Hippocampal formation (tissue), 2 donors: ENCODE results near the gene MYZAP.

Experiments
- DNase-seq, 2 donors: peaks; one replicate each; lab custom pipeline; 2025; lab: John Stamatoyannopoulos, UW

The MYZAP gene, protein sequence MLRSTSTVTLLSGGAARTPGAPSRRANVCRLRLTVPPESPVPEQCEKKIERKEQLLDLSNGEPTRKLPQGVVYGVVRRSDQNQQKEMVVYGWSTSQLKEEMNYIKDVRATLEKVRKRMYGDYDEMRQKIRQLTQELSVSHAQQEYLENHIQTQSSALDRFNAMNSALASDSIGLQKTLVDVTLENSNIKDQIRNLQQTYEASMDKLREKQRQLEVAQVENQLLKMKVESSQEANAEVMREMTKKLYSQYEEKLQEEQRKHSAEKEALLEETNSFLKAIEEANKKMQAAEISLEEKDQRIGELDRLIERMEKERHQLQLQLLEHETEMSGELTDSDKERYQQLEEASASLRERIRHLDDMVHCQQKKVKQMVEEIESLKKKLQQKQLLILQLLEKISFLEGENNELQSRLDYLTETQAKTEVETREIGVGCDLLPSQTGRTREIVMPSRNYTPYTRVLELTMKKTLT

DNA sequence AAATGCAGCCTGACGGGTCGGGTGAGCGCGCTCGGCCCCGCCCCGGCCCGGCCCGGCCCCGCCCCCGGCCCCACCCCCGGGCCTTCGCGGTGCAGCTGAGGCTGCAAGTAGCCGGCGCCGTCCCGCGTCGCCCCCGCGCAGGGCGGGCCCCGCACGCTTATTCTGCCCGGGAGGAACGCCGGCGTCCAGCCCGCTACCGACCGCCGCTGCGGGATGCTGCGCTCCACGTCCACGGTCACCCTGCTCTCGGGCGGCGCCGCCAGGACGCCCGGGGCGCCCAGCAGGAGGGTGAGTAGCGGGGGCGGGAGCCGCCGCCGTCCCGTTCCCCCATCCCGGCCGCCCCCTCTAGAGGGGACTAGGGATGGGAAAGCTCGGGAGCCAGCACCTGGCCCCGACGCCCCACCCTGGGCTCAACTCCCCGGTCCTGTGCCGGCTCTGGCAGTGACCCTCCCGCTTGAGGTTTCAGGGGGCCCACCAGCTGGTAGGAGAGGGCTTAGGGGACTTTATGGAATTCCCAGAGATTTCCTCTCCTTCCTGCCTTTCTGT lies at the start of gene MYZAP:
MYZAP (plus strand) TSS at position 83 of the 546 bp plus-strand sequence; CDS start at position 214, 131 bp downstream.
- DNase-seq = no peak

DNA sequence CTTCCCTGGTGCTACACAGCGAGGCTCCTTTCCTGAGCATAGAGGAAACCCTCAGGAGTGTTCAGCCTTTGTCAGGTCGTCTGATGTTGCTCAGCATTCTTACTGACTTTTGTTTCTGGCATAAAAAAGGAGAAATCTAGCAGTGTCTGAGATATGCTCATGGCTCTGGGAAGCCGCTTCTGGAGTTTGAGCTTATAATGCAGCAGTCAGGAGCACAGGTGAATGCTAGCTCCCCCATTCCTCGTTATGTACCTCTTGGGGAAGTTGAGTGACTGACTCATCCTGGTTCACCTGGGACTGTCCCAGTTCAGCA lies 49.2 kb upstream of the MYZAP start:
- DNase-seq = no peak

DNA sequence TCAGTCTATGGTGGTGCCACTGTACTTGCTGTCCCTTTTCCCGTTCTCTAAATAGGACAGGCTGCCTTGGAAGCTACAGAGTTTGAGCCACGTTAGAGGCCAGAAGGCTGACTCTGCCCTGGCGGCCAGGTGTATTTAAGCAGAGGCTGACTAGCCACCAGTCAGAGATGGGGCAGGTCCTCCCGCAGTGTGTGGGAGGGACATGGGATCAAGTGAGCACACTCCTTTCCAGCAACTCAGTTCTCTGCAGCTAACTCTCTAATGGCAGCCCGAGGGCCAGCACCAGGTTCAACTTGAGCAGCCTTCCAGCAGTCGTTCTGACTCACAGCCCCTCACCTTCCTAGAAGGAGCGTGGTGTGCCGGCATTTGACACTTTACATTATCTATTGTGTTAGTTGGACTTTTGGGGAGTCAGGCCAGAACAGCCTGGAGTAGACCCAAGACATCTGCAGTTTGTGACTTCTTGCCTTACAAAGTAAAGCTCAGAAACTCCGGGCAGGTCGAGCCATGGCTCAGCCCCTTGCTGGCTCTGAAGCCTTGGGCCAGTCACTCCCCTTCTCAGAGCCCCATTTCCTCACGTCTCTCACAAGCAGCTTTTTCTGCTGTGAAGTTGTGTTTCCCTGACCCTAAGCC lies 46.7 kb upstream of the MYZAP start:
- no peak for DNase-seq

DNA sequence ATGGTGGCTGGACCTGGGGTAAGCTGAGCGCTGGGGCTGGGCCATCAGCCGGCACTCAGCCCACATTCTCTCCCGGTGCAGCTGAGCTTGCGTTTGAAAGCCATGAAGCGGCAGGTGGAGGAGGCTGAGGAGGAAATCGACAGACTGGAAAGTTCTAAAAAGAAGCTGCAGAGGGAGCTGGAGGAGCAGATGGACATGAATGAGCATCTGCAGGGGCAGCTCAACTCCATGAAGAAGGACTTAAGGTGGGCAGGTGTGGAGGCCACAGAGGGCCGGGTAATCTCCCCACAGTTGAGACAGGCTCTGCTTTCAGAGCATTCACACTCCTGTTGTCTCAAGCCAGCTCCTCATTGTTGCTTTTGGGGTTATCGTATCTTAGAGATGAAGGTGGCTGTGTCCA lies 45.7 kb upstream of the MYZAP start:
- no peak for DNase-seq

DNA sequence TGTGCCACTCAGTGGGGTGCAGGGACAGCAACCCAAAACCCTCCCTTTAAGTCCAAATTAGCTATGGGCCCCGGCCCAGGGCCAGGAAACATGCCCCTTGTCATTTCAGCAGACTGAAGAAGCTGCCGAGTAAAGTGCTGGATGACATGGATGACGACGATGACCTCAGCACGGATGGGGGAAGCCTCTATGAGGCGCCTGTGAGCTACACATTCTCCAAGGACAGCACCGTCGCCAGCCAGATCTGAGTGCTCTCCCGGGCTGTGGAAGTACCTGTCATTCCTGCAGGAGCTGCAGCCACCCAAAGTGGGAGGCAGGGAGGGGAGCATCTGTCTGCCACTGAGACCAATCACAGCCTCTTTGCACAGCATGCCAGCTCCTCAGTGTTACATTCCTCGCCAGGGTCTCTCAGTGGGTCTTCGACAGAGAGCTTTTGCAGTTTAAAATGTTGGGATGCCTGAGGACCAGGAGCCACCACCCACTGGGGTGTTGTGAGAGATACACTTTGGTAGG lies 44.4 kb upstream of the MYZAP start:
- no peak for DNase-seq

DNA sequence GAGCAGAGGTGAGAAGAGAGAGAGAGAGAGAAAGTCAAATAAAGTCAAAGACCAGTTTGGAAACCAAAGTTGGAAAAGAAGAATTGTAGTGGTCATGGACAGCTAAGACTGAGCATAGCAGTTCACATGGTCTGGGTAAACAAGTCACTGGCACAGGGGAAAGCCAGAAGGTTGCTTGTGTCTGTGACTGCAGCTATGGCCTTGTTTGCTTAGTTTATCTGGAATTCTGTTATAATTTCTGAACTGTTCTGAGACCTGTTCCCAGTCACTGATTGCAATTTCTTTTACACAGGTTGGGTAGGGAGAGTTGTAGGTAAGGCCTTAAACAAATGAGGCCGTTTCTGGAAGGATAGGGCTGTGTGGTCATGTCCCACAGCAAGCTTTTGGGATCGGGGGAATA lies 43.4 kb upstream of the MYZAP start:
- no peak for DNase-seq

DNA sequence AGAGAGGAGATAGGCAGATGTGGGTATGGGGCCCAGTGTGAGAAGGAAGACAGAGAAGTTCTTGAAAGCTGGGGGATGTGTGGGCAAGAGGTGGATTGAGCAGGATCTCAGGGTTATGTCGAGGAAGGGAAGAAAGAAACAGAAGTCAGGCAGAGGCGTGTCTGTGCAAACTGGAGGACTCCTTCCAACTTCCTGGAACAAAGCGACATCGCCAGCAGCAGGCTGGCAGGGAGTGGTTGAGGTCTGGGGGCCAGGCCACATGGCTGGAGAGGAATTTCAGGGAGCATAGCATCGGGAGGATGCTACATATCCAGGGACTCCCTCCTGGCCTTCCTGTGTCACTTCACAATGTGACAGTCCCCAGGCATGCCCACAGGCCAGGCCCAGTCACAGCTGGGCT lies 42.9 kb upstream of the MYZAP start:
- no peak for DNase-seq

DNA sequence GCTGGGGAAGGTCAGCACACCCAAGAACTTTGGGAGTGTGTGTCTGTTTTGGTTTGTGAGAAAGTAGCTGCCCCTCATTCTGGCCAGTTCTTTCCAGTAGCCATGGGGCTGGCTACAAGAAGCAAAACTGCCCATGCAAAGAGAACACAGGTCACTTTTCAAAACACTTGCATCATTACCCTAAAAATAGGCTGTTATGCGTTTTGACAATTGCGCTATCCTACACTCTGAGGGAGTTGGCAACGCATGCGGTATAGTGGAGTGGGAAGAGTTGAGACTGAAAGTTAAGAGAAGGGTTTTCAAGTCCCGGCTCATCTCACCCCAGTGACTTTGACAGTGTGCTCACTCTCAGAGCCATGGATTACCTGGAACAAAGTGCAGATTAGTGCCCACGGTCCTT lies 41.8 kb upstream of the MYZAP start:
- DNase-seq = no peak

DNA sequence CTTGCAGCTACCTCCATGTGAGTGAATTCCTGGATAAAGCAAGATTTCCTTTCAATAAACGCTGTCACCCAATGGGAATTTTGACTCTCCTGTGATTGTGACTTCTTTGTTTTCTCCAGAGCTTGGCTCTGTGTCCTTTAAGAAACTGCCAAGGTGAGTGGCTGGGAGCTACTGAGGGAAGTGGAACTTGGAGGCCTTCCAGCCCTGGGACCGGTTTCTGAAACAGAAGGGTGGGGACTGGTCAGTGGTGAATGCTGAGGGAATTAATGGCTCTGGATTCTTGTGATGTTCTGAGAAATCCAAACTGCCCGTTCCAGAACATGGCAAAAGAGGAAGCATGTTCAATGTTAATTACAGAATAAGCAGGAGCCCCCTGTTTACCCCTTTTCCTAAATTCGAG lies 41.1 kb upstream of the MYZAP start:
- peak; percentile 3 to 15 for DNase-seq

DNA sequence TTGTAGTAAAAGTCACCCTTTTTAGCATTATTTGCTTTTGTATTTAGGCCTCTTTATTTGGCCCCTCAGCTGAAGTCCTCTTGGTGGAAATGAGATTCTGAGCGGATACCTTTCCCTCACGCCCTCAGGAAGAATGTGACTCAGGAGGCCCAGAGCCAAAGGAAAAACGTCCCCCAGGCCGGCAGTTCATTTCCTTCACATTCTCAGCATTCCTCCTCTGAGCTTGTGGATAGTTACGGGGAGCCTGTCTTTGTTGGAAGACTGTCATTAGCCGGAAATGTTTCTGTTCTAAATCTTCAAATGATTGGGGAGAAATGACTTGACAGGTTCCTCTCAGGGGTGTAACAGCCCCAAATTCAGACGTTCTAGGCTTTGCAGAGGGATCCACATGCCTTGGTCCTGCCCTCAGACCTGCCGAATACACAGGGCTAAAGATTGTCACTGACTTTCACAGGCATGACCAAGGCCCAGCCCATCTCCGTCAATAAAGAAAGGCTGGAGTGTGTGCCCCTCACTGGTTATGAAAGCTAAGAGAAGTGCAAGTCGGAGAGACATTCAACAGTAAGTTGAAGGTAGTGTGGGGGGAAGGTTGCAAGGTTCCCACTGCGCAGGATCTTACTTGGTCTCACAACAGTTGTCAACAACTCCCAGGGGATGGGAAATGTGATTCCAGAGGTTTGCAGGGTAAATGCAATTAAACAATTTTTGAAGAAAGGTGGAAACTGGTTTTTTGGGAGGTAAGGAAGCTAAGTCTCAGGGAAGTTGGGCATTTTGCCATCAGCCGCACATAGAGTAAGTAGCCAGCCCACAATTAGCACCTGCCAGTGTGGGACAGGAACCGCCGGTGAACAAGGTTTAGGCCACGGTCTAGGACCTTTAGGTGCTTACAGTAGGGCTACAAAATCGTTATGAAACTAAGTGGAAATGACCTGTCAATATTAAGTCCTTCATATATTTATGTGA lies 39.7 kb upstream of the MYZAP start:
- no peak for DNase-seq

DNA sequence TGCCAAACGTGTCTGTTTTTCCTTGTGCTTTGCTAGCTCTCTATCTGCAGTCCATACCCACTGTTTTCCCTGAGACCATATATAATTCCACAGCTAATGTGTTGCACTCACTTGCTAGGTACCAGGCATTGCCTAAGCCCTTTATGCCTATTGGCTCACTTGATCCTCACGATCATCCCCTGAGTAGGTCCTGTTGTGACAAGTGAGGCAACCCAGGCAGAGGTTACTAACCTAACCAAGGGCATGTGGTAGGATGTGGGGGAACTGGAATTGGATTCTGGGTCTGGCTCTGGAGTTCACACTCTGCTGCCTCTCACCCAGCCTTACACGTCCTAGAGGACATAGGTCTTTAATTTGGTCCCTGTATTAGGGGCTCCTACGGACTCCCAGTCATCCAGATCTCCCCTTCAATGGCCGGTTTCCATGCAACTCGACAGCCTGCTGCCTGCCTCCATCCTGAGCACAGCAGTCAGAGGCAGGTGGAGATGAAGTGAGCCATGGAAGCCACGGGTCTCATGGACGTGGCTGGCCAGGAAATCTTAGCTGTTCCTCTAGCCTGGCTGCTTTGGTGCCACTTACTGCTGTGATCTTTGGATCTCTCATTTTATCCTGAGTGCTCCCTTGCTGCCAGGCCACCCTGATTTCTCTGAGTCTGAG lies 38.9 kb upstream of the MYZAP start:
- DNase-seq = no peak

DNA sequence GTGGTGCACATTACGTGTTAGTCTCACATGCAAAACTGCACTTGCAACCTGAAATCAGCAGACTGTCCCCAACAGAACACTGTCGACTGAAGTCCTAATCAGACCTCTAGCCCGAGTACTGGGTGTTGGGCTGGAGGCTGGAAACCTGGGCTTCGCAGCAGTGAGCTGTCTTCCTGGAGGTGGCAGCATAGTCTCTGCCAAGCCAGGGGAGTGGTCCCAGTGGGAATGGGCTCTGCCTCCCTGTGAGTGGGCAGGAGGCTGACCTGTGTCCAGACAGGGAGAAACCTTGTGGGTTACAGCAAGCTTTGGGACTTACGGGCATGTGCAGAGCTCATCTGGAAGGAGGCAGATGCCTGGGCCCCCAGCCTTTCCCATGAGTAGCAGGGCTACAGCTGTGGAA lies 38.2 kb upstream of the MYZAP start:
- DNase-seq = no peak

DNA sequence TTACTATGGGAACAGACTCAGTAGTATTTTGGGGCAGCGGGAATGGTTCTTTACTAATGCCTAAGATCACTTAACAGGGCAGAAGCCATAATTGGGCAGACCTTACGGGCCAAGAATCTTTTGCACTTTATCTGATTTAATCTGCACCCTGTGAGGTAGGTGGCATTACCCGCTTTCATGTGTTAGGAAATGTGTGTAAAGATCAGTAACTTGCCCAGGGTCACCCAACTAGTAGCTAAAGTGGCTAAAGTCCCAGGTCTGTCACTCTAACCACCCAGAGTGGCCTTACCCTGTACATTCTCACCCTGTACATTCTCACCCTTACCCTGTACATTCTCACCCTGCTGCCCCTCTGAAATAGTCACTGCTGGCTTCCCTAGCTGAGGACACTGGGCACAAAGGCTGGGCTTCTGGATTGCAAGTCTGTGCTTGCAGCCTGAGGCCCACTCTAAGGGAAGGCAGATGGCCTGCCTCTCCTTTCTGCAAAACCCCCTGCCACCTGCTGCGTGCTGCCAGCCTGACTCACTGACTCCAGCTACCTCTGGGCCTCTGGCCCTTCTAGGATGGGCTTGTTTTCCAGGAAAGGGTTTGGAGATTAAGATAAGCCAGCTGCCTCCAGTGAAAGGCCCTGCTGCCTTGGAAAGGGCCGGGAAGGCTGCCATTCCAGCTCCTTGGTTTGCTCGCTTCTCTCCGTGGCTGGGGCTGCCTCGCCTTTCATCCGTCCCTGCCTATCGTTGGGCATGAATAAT lies 37.5 kb upstream of the MYZAP start:
- peak in 1 of 2 donors; percentile 14 for DNase-seq

DNA sequence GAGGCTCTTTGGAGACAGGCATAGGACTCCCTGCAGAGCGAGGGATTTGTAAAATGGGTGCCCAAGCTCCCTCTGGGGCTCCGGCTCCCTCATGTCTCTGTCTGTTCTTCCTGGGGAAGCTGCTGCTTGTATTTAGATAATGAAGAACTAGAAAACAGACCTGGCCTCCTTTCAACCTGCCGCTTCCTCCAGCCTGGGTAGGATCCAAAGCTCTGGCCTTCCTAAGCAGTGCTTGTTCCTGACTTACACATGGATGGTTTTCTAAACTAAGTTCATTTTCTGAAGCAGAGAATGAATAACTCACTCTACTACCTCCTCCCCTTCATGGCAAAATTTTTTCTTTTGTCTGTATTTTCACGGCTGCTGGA lies 36.9 kb upstream of the MYZAP start:
- DNase-seq = no peak

DNA sequence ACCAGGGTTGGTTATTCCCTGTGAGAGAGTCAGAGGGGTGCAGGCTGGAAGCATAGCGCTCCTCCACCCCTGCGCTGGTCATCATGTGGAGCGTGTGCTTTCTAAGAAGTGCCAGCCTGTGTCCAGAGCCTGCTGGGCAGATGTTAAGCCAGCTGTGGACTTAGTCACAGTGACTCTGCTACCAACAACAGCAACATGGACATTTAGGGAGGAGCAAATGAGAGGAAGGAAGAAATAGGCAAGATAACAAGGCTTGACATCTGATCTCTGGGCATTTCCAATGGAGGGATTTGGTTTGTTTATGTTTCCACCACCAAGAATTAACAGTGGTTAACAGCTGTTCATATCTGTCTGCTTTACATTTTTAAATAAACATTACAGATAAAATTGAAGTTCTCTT lies 36.4 kb upstream of the MYZAP start:
- no peak for DNase-seq

DNA sequence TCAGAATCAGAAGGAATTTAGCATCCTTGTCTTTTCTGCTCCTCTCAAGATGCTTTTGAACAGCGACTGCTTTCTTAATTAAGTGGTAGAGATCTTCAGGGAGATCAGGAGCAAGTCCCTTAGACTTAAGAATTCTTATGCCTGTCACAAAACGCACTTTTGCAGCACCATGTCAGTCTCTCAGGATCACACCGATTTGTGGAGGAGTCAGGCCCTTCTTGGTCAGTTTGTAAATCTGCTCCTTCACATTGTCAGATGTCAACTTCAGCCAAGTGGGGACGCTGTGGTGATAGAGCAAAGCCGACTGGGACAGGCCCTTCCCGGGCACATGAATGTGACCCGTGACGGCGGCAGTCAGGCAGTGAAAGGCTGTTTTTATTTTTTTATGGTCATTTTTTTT lies 35.7 kb upstream of the MYZAP start:
- no peak for DNase-seq

DNA sequence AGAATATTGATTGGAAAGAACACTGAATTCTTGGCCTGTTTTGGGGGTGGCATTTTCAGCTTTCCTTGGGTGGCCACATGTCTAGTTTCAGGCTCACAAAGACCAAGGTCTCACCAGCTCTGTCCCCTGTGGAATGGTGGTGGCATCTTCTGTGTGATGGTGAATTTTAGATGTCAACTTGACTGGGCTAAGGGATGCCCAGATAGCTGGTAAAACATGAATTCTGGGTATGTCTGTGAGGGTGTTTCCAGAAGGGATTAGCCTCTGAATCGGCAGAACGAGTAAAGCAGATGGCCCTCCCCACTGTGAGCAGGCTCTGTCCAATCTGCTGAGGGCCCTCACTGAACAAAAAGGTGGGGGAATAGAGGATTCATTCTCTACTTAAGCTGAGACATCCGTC lies 34.4 kb upstream of the MYZAP start:
- no peak for DNase-seq

DNA sequence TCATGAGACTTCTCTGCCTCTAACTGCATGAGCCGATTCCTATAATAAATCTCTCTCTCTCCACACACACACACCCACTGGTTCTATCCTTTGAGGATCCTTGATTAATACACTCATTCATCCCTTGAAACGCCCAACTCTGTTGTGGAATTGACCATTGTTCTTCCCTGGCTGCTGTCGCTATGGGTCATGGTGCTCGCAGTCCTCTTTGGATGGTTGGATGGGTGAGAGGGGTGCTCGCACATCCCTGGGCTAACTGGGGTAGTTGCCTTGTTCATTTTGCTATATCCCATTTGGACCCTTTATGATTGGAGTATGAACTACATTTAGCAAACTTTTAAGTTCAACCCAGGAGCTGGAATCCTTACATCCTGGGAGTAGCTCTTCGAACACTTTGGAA lies 33.9 kb upstream of the MYZAP start:
- DNase-seq = no peak

DNA sequence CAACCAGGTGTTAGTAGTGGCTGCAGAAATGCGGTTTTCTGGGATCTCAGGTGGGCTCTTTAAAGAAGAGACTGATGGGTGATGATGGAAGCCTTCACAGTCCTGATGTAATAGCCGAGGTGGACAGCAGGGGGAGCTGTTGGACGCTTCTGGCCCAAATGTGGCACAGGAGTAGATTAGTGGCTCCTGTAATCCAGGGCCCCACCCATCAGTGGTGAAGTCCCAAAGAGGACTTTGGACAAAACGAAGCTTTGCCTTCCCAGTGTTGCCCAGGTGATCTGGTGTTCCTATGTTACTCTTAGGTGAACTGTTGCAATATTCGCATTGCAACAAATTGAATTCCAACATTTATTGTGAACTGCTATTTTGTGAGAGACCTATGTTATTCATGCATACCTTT lies 31.8 kb upstream of the MYZAP start:
- DNase-seq = peak in 1 of 2 donors; percentile 31

DNA sequence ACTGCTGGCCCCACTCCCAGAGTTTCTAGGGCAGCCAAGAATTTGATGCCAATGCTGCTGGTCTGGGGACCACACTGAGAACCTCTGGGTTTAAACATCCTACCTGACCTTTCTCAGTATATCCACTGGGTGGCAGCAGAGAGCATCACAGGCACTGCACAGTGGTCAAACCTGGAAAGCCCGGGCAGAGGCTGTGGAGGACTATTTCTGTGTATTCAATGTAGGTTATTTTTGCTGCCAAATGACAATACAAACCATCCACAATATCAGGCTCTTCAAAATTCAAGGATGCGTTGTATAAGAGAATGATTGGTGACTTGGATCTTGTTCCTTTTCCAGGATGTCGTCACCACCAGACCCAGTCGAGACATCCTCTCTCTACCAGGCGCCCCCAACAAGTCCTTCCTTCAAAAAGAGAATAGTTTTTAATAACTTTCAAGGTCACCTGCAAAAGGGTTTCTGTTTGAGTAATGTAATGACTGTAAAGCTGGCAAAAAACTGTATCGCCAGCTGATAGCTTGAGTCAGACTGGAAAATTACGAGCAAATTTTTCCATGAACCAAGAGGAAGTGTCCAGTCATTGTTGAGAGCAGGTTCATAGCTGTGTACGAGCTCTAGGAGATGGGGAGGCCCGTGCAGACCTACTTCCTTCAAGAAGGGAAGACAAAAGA lies 30.5 kb upstream of the MYZAP start:
- peak; percentile 47 to 74 for DNase-seq
